Activated CD4-positive, alpha-beta T cell treated with anti-CD3 and anti-CD28 coated beads for 4 hours (primary cell): ENCODE results near the gene UNC5B.

Experiments used
- DNase-seq, 2 donors: peaks; one replicate each; pipeline ENCODE4 v3.0.0-alpha.2; 2020

Gene UNC5B

DNA sequence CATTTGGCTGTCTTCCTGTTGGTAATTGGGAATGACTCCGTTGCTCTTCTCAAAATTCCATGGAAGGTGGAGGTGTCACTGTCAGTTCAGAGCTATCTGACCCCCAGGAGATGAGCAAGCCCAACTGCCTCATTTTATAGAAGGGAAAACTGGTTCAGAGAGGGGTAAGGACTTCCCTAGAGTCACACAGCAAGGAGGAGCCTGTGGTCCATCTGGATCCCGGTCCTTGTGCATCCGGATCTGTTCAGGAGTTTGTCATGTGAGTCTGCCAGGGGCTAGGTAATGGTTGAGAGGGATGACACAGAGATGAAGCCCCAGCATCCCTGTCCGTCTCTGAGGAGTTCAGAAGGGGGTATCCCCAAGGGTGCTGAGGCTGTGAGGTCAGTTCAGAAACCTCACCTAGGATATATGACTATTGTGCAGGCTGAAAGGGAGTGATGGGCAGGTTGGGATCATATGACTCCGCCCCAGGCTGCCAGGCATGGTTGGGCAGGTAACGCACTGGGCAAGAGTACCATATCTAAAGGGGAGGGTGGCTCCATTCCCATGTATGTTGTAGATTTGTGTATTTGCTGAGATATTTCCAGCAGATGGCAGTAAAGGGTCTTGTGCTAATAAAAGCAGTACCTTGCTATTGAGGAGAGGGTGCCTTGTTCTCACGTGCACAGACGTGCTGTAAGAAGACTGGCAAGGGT, 90.7 kb downstream of the UNC5B start:
- DNase-seq, result no peak

DNA sequence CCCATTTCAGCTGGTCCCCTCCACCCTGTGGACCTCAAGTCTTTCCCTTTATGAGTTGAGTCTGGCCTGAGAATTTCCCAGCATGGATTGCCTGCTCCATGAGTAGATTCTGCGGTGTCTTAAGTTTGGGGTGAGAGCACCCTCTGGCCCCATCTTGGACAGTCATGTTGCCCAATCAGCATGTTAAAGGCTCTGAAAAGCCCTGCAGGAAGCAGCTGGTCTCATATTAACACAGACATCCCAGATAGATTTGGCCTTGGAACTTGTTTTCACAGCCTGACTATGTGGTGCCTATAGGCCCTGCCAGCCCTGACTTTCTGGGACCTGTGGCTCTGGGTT, 91.2 kb downstream of the UNC5B start:
- no peak for DNase-seq

DNA sequence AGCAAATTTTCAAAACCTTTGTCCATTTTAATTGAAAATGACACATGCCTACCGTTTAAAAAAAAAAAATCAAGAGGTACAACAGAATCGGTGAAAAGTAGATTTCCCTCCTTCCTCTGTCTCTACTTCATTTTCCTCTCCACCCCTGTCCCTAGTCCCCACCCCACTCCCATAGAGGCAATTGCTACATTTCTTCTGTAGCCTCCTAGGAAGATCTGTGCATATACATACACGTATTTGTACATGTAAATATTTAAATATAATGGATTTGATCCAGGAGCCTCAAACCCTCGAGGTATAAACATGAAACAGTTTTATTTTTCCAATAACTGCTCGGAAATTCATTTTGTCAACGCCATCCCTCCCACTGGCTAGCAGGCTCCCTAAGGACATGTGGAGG, 92.5 kb downstream of the UNC5B start:
- DNase-seq, result no peak

DNA sequence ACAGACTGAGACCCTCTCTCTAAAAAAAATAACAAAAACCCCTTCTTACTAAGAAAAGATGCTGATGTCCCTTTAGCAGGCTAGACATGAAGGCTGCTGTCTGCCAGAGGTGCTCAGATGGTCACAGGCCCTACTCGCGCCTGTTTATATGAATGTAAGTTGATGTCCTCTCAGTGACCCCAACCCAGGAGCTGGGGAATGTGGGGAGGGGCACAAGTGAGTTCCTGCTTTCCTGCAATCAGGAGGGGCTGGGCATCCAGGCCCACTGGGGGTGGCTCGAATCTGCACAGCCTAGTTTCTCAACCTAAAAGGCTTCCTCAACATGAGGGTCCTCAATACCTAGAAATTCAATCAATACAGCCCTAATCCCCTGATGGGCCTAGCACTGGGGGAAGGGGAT, 94.6 kb downstream of the UNC5B start:
- no peak for DNase-seq

DNA sequence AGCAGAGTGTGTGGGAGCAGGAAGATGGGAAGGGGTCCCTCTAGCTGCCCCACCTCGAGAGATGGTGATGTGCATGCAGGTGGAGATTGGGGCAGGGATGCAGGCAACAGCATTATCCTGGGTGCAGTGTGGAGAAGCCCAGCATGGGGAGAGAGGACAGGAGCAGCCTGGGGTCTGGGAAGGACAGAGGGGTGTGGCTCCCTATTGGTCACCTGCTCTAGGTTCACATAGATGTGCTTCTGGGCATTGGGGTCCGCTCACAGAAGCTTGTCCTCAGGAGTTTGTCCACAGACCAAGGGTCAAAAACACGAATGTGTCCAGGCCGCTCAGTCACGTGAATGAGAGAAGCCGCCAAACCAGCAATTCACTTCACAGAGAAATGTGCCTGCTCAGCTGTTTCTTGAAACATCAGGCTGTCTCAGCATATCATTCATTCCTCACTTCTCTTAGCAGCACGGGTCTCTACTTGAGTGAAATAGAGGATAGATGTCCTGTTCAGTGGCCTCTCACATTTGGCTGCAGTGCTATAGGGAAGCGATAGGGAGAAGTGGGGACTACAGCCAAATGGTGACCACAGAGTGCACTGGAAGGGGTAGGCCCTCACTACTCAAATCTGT, 95.2 kb downstream of the UNC5B start:
- DNase-seq, result no peak

DNA sequence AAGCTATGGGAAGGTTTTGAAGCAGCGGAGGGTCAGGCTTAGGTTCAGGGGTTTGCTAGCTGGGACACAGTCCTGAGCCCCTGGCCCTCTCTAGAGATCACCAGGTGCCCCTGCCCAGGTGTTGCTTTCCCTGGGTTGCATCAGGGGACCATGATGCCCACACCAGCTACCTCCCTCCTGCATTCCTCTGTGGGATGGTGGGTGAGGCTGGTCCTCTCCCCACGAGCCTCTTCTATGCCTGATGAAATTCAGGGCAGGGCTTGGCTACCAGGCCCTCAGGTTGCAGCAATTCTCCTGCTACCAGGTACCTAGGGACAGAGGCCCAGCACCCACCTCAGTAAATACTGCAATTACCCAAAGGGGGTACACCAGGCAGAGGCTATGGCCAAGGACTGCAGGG, 95.9 kb downstream of the UNC5B start:
- DNase-seq, result no peak

DNA sequence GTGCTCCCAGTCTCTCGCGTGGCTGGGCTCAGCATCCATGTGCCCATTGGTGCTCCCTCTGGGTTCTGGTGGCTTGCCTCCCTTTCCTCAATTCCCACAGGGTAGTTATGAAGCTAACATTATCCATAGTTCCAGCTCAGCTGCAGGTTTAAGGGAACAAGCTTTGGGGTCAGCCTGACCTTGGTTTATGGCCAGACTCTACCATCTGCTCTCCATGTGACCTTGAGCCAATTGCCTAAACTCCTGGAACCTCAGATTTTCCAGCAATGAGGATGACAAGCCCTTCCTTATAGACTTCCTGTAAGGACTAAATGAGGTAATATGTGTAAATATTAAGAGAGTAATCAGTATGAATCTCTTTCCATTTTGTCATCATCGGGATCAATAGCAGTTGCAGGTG, 96.6 kb downstream of the UNC5B start:
- no peak for DNase-seq

DNA sequence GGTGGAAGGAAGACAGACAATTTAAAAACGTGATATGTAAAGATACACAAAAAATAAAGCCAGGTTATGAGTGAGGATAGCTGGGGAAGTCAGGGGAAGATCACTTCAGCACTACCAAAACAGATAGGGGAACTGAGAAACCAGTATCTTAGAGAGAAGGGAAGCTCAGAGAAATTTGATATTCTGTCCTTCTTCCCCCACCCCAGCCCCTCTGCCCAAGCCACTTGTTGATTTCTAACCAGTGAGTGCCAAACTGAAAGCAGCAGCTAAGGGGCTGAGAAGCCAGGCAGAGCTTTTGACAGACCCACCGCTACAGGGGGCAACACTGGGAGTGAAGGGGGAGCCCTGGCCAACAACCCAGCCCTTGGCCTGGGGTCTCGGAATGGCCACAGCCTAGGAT, 97.5 kb downstream of the UNC5B start:
- DNase-seq, result no peak

DNA sequence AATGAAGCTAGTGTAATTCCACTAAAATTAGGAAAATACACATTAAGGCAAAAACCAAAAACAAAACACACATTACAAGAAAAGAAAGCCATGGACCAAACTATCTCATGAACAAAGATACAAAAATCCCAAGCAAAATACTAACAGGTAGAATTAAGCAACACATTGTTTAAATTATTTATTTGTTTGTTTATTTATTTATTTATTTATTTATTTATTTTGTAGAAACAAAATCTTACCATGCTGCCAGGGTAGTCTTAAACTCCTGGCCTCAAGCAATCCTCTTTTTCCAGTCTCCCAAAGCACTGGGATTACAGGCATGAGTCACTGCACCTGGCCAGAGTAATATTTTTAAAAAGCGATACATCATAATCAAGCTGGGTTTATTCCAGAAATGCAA, 99.8 kb downstream of the UNC5B start:
- no peak for DNase-seq

DNA sequence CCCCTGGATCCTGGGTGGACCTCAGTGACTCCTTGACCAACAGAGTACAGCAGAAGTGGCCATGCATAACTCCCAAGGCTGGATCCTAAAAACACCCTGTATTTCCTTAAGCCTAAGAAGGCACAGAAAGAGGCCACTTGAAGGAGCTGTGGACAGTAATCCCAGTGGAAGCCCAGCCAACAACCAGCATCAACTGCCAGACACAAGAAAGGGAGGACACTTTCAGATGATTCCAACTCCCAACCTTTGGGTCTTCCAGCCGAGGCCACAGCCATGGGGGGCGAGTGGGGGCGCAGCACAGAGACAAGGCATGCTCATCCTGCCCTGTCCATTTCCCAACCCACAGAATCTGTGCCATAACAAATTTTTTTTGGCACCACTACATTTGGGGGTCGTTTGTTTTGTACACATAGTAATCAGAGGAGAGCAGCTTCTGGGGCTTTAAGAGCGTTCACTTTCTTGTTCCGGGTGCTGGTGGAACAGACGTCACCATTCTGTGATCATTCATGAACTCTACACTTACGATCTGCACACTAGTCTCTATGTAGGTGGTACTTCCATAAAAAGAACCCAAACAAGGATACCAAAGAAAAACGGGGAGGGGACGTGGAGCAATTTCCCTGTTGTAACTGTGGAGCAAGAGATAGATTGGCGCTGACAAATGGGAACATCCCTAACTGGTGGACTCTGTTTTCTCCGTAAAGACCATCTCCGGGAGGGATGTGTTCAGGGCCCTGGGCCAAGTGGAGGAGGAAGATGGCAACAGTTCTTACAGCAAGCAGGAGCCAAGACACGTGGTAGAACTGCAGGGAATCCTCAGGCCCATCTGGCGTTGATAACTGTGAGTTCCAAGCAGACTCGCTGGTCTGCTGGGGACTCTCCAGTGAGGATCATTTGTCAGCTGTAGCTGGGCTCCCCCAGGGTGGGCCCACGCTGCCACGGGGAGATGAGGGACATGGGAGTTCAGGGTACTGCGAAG, 100.7 kb downstream of the UNC5B start:
- DNase-seq, result no peak

DNA sequence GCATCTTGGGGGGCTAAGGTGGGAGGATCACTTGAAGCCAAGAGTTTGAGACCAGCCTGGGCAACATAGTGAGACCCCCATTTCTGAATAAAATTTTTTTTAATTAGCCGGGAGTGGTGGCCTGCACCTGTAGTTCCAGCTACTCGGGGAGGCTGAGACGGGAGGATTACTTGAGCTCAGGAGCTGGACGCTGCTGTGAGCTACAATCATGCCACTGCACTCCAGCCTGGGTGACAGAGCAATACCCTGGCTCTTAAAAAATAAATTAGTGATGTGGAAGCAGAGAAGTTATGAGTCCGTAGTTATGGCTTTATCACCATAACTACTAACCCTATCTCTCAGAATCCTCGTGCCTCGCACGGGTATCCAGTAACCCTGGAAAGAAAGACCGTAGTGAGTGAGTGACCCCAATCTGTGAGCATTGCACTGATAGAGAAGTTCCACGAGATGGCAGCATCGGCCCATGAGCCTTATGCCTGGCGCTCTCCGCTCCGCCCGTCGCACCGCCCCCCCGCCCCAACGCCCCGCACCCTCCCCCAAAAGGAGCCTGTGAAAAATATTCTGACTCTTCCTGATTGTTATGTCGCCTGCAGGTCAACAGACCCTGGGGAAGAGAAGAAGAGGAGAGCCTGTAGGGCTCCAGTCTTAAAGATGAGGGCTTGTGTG, 101.8 kb downstream of the UNC5B start:
- peak; percentile 53 to 62 for DNase-seq

DNA sequence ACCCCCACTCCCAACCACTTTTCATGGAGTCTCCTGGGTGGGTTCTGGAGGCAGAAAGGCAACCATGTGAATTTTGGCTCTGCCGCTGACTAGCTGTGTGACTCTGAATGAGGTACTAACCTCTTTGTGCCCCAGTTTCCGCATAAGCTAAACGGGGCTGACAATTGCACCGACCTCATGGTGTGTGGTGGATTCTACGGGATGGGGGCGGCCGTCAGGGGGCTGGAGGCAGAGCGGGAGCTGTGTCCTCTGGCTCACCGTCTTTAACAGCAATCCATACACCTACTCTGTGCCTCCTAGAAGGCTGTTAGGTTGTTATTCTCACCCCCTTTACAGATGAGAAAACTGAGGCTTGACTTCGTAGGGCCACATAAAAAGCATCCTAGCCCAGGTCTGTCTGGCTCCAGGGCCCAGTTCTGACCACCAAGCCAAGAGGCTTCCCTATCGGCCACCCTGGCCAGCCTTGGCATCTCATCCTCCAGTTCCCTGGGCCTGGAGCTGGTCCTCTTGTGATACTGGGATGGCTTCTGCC, 102.4 kb downstream of the UNC5B start:
- DNase-seq, result no peak

DNA sequence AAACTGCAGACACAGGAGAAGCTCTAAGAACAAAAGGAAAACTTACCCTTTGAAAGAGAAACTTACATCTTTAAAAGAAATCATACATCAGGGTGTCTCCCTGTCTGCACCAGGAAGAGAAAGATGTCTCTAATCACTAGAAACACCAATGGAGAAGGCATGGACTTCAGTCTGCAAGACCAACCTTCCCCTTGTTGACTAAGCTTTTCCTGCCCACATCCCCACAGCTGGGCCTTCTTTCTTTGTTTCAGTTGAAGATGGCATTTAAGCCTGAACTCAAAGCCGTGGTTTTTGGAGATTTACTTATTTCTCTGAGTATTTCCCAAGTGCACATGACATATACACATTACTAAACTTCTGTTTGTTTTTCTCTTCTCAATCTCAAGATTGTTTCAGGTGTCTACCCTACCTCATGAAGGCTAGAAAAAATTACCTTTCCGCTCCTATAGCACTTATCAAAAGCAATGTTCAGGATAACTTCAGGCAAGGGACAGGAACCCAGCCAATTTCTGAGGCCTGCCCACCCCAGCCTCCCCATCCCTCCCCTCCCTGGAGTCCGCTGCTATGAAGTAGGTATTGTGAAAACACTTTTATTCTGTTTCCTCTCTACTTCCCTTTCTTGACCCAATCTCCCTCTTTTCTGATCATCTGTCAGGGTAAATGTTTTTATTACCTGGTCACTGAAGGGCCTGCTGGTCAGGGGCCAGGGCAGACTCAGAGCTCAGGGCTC, 103.9 kb downstream of the UNC5B start:
- DNase-seq, result no peak

DNA sequence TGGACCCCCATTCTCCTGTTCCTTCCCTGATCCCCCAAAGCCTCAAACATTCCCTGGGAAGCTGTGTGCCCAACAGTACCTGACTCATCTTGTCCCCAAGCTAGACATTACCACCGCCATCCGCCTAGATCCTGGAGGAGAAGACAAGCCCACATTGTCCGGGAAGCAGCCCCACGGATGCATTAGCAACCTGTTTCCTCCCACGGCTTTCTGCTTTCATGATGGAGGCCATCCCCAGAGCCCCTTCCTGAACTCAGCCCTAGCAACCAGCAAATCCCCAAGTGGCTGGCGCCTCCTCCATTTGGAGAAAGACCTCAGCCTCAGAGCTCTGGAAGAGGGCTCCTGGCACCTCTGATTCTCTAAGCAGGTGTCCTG, 104.4 kb downstream of the UNC5B start:
- DNase-seq, result no peak

DNA sequence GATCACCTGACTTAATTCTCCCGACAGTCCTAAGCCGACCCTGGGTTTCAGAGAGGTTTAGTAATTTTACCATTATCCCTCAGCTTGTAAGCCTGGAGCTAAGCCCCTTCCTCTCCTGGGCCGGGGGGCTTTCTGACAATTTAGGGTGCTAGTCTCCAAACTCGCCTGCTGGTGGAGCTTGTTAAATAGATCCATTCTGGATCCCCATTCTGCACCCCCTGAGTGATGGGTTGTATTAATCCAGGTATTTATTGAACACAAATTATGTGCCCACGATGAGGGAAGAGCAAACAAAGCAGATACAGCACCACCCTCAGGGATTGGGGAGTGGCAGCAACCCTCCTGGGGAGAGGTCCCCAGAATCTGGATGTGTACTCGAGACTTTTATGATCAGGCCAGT, 105.4 kb downstream of the UNC5B start:
- DNase-seq, result no peak

DNA sequence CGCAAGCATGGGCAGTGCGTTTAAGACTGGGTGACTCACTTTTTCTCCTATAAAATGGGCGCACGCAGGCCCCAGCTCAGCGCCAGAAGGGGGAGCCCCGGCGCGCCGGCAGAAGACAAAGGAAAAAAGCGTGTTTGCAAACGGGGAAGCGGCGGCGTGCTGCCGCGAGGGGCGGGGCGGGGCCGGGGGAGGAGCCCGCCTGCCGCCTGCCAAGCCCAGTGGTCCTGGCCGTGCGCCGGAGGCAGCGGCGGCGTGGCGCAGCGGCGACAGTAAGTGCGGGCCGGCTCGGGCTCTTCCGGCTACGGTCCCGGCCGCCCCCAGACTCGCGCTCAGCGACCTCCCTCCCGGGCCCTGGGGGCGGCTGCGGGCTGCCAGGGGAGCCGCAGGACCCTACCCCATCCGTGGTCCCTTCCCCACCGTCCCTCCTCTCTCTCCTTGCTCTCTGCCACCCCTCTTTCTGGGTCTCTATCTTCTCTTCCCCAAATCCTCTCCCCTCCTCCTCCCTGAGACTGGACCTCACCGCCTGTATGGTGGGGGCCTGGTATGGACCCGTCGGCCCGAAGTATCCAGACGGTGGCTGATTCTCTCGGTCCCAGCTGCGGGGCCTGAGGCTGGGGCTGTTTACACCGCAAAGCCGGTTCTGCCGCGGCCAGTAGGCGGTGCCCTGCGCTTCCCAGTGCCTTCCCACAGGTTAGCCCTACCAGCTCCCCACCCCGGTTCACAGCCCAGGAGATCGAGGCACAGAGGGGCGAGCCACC, 106.9 kb downstream of the UNC5B start, which contains the start of gene SLC29A3:
Gene SLC29A3 (plus strand): TSS at position 218 of the 758 bp plus-strand sequence. CDS start 51 bp downstream, at position 269.
- peak; percentile 84 for DNase-seq

DNA sequence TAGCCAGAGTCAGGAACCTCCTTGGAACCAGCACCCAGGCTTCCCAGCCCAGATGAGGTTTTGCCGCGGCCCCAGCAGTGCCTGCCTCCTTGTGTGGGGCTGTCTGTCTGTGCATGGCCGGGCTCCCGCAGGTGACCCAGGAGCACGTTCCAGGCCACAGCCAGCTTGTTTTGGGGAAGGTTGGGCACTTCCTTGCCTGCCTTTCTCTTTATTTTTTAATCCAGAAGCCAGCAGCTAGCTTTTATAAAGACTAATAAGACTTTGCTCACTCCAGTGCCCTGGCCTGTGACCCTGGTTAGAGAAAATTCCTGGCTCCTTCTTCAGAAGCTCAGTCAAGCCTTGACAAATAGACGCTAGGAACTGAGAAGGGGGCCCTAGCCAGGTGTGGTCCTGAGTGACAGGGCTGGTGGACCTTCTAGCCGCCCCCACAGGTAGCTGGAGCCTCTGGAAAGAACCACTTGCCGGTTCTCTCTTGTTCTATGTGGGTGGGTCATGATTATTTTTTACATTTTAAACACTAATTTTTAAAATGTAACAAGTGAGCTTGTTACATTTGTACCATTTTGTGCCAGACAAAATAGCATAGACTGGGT, 107.5 kb downstream of the UNC5B start:
- no peak for DNase-seq

DNA sequence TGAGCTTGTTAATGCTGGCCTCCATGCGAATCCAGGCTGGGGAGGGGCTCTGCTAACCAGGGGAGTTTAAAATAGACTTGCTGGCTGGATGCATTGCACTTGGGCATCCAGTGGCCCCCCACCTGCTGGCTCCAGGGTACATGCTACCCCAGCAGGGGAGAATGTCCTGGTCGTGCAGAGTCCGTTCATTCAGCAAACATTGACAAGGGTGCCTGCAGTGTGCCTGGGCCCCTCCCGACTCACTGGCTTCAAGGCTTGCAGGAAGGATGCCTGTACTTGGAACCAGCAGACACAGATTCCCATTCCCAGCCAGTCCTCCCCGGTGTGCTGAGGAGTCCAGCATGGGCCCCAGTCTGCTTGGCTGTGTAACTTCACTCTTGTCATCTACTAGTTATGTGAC, 108.2 kb downstream of the UNC5B start:
- no peak for DNase-seq

DNA sequence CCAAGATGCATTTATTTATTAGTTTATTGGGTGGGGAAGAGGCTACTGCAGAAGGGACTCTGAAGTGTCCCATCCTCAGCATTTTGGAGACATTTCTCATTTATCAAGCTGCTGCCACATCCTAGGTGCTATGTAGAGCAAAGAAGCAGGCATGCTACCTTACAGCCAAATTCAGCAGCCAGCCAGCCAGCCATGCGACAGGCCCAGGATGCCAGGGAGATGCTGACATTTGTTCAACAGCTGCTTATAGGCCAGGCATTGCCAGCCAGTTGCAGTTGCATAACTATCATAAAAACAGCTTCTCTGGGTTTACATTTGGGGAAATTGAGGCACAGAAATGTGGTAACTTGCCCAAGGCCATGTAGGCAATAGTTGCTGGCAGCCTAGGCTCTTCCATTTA, 109.0 kb downstream of the UNC5B start:
- DNase-seq, result no peak

DNA sequence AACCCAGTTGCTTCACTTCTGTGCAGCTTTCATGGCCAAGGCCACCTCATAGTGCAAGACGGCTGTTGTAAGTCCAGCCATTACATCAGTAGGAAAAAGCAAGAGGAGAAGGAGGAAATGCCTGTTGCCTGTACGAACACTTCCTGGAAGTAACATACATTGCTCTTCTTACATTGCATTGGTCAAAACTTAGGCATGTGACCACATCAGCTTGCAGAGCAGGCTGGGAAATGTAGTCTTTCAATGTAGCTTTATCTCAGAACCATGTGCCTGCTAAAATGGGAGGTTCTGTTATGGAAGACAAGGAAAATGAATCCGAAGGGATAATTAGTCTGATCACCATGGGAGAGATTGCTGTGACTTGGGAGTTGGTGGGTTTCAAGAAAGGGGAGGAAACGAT, 111.0 kb downstream of the UNC5B start:
- DNase-seq, result no peak

DNA sequence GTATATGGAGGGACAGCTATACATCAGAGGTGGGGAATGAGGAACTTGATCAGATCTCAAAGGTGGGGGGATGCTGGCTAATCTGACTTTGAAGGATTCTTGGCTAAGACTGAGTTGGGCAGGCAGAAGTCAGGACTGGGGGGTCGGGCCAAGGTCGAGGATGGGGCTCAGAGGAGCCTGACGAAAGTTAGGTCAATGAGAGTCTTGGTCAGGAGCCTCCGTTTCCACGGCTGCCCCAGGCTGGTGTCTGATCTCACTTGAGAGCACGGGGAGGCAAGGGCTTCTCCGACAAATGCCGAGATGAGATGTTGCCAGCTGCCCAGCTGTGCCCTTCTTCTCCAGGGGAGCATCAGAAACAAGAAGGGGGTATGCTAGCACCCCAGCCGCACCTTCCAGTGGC, 112.4 kb downstream of the UNC5B start:
- DNase-seq, result no peak
